ENCODE measurements around the gene WWOX.

DNA sequence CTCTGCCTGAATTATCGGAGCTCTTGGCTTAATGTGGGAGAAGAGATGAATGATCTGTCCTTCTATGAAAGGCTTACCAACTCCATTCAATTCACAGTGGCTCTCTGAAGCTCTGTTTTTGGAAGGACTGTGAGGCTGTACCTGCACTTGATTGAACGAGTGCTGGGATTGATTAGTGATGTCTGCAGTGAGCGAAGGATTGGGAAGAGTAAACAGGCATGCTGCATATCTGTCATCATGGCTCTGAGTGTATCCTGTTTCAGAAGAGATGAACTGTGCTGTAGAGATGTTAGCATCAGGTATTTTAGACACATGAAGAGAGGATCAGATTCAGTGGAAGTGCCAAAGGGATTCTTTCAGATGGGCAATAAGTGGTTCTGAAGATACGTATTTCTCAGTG is 937.1 kb downstream of the WWOX start:
- TF ChIP-seq POLR2AphosphoS5 (IDR thresholded peaks at IDR 0.05; ENCODE audit: low read depth, low read length) (no peak), SIN3A (IDR thresholded peaks at IDR 0.05; ENCODE audit: borderline replicate concordance, insufficient read depth, low read length) (no peak)
- TF ChIP-seq, protein P1, sequence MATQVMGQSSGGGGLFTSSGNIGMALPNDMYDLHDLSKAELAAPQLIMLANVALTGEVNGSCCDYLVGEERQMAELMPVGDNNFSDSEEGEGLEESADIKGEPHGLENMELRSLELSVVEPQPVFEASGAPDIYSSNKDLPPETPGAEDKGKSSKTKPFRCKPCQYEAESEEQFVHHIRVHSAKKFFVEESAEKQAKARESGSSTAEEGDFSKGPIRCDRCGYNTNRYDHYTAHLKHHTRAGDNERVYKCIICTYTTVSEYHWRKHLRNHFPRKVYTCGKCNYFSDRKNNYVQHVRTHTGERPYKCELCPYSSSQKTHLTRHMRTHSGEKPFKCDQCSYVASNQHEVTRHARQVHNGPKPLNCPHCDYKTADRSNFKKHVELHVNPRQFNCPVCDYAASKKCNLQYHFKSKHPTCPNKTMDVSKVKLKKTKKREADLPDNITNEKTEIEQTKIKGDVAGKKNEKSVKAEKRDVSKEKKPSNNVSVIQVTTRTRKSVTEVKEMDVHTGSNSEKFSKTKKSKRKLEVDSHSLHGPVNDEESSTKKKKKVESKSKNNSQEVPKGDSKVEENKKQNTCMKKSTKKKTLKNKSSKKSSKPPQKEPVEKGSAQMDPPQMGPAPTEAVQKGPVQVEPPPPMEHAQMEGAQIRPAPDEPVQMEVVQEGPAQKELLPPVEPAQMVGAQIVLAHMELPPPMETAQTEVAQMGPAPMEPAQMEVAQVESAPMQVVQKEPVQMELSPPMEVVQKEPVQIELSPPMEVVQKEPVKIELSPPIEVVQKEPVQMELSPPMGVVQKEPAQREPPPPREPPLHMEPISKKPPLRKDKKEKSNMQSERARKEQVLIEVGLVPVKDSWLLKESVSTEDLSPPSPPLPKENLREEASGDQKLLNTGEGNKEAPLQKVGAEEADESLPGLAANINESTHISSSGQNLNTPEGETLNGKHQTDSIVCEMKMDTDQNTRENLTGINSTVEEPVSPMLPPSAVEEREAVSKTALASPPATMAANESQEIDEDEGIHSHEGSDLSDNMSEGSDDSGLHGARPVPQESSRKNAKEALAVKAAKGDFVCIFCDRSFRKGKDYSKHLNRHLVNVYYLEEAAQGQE (IDR thresholded peaks at IDR 0.05; ENCODE audit: insufficient read depth in 1 of 2, low read depth in 2 of 2, low read length in 2 of 2) = no peak
